ENCODE measurements around the gene FGF2.

Gene FGF2

DNA sequence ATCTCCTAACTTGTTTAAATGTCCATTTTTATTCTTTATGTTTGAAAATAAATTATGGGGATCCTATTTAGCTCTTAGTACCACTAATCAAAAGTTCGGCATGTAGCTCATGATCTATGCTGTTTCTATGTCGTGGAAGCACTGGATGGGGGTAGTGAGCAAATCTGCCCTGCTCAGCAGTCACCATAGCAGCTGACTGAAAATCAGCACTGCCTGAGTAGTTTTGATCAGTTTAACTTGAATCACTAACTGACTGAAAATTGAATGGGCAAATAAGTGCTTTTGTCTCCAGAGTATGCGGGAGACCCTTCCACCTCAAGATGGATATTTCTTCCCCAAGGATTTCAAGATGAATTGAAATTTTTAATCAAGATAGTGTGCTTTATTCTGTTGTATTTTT is 68.2 kb downstream of the FGF2 start:
- TF ChIP-seq, protein P1, sequence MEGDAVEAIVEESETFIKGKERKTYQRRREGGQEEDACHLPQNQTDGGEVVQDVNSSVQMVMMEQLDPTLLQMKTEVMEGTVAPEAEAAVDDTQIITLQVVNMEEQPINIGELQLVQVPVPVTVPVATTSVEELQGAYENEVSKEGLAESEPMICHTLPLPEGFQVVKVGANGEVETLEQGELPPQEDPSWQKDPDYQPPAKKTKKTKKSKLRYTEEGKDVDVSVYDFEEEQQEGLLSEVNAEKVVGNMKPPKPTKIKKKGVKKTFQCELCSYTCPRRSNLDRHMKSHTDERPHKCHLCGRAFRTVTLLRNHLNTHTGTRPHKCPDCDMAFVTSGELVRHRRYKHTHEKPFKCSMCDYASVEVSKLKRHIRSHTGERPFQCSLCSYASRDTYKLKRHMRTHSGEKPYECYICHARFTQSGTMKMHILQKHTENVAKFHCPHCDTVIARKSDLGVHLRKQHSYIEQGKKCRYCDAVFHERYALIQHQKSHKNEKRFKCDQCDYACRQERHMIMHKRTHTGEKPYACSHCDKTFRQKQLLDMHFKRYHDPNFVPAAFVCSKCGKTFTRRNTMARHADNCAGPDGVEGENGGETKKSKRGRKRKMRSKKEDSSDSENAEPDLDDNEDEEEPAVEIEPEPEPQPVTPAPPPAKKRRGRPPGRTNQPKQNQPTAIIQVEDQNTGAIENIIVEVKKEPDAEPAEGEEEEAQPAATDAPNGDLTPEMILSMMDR (IDR thresholded peaks at IDR 0.05; ENCODE audit: insufficient read depth, low read length, poor library complexity, severe bottlenecking), result no peak
- Histone ChIP-seq H3K27me3 (replicated peaks; ENCODE audit: control insufficient read depth, insufficient read depth, low read length) (no peaks in the 10 kb centered on the region), H3K36me3 (ENCODE audit: control insufficient read depth, insufficient read depth, low read length) (no peaks in the 10 kb centered on the region; the same call in 1 of the 2 replicates), H3K4me3 (replicated peaks; ENCODE audit: low read depth, low read length) (no peak overlapping the region)
- DNase-seq (ENCODE audit: extremely low read depth, insufficient read length), result no peak

DNA sequence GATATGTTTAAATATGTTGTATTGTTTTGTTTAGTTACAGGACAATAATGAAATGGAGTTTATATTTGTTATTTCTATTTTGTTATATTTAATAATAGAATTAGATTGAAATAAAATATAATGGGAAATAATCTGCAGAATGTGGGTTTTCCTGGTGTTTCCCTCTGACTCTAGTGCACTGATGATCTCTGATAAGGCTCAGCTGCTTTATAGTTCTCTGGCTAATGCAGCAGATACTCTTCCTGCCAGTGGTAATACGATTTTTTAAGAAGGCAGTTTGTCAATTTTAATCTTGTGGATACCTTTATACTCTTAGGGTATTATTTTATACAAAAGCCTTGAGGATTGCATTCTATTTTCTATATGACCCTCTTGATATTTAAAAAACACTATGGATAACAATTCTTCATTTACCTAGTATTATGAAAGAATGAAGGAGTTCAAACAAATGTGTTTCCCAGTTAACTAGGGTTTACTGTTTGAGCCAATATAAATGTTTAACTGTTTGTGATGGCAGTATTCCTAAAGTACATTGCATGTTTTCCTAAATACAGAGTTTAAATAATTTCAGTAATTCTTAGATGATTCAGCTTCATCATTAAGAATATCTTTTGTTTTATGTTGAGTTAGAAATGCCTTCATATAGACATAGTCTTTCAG is 68.8 kb downstream of the FGF2 start:
- Histone ChIP-seq H3K36me3 (ENCODE audit: control insufficient read depth, insufficient read depth, low read length) (no peaks in the 10 kb centered on the region; the same call in 1 of the 2 replicates), H3K27me3 (replicated peaks; ENCODE audit: control insufficient read depth, insufficient read depth, low read length) (no peaks in the 10 kb centered on the region), H3K4me3 (replicated peaks; ENCODE audit: low read depth, low read length) (no peak overlapping the region)
- TF ChIP-seq, protein P1 (IDR thresholded peaks at IDR 0.05; ENCODE audit: insufficient read depth, low read length, poor library complexity, severe bottlenecking), result no peak
- no peak for DNase-seq (ENCODE audit: extremely low read depth, insufficient read length)

DNA sequence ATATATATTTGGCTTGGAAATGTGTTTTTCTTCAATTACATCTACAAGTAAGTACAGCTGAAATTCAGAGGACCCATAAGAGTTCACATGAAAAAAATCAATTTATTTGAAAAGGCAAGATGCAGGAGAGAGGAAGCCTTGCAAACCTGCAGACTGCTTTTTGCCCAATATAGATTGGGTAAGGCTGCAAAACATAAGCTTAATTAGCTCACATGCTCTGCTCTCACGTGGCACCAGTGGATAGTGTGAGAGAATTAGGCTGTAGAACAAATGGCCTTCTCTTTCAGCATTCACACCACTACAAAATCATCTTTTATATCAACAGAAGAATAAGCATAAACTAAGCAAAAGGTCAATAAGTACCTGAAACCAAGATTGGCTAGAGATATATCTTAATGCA is 69.6 kb downstream of the FGF2 start:
- DNase-seq (ENCODE audit: extremely low read depth, insufficient read length), result no peak
- H3K27me3 ChIP-seq (replicated peaks; ENCODE audit: control insufficient read depth, insufficient read depth, low read length), result no peaks in the 10 kb centered on the region
- no peaks in the 10 kb centered on the region; the same call in 1 of the 2 replicates for H3K36me3 ChIP-seq (ENCODE audit: control insufficient read depth, insufficient read depth, low read length)
- TF ChIP-seq, protein P1 (IDR thresholded peaks at IDR 0.05; ENCODE audit: insufficient read depth, low read length, poor library complexity, severe bottlenecking), result no peak
- no peak overlapping the region for H3K4me3 ChIP-seq (replicated peaks; ENCODE audit: low read depth, low read length)

DNA sequence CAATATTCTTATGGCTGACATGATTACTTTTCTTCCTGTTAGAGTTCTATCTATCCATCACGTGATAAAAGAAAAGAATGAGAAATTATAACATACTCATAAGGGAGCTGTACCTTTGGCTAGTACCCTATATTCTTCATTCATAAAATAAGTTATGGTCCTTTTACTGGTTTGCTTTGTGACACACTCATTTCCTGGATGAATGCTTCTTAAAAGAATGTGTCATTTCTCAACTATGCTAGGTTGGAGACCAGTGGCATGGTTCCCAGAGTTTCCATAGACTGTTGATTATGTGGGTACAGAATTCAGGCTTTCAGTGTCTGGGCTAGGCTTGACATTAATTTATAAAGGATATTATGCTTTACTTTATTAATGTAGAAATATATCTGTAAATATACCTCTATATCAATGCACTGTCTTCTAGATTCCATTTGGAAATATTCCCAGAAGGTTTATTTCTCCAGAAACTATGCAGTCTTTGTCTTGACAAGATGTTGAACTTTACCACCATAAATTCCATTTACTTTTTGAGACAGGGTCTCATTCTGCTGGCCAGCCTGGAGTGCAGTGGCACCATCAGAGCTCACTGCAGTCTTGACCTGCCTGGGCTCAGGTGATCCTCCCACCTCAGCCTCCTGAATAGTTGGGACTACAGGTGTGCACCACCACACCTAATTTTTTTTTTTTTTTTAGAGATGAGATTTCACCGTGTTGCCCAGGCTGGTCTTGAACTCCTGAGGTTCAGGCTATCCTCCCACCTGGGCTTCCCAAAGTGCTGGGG is 71.9 kb downstream of the FGF2 start:
- Histone ChIP-seq H3K27me3 (replicated peaks; ENCODE audit: control insufficient read depth, insufficient read depth, low read length) (no peaks in the 10 kb centered on the region), H3K4me3 (replicated peaks; ENCODE audit: low read depth, low read length) (no peak overlapping the region), H3K36me3 (ENCODE audit: control insufficient read depth, insufficient read depth, low read length) (no peaks in the 10 kb centered on the region; the same call in 1 of the 2 replicates)
- TF ChIP-seq, protein P1 (IDR thresholded peaks at IDR 0.05; ENCODE audit: insufficient read depth, low read length, poor library complexity, severe bottlenecking), result no peak
- DNase-seq (ENCODE audit: extremely low read depth, insufficient read length), result no peak

DNA sequence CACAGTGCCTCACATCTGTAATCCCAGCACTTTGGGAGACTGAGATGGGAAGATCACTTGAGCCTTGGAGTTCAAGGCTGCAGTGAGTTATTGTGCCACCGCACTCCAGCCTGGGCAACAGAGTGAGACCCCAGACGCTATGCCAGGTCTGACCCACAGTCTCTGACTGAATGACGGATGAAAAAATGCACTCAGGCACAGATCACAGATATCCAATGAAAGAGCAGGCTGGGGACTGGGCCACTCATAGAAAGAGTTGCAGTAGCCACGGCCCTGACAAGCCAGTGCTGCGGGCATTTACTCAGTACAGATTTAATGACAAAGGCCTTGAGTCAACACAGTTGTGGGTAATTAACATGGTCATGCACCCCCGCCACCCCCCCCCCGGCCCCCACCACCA is 73.1 kb downstream of the FGF2 start:
- Histone ChIP-seq H3K36me3 (ENCODE audit: control insufficient read depth, insufficient read depth, low read length) (no peaks in the 10 kb centered on the region; the same call in 1 of the 2 replicates), H3K4me3 (replicated peaks; ENCODE audit: low read depth, low read length) (no peak overlapping the region), H3K27me3 (replicated peaks; ENCODE audit: control insufficient read depth, insufficient read depth, low read length) (no peaks in the 10 kb centered on the region)
- no peak for DNase-seq (ENCODE audit: extremely low read depth, insufficient read length)
- TF ChIP-seq, protein P1 (IDR thresholded peaks at IDR 0.05; ENCODE audit: insufficient read depth, low read length, poor library complexity, severe bottlenecking), result no peak

Measured in GM06990 (cell line).